Thyroid gland (tissue), 4 donors: Measurements from ENCODE around the gene NRG3.

ENCODE experiments used
- CTCF ChIP-seq, 6 experiments: fragments of 200-600 bp in 3 of 6; fragments of 450-650 bp in 3 of 6; sonication (generic) in 3 of 6; IDR thresholded peaks; one replicate each; pipeline ENCODE4 v1.5.1; 2016 to 2019; ENCODE audit warnings: antibody characterized with exemption in 6 of 6, mild to moderate bottlenecking in 2 of 6, inconsistent platforms in 1 of 6, moderate library complexity in 1 of 6
- POLR2A ChIP-seq, 2 donors: fragments of 450-650 bp; IDR thresholded peaks; one replicate each; pipeline ENCODE4 v1.6.1; 2017; ENCODE audit warnings: antibody characterized with exemption in 2 of 2, mild to moderate bottlenecking in 2 of 2, moderate library complexity in 1 of 2

GRCh38 chr10:82821043-82821442 is 946.0 kb downstream of the NRG3 start:
- TF ChIP-seq CTCF (IDR thresholded peaks at IDR 0.05) (no peak), POLR2A (IDR thresholded peaks at IDR 0.05) (no peak)
